B cell (primary cell): ENCODE results near the gene ASPHD2. TPM values are rescaled to one million over a fixed set of nuclear protein-coding genes. Genes with fewer than 3 reads are reported as not detected.

ENCODE experiments used
- ATAC-seq: fragments of 200-7000 bp; cut with Tn5 transposase; one replicate; pipeline ENCODE4 v1.10.0; 2021; ENCODE audit warnings: low read depth, mild to moderate bottlenecking, moderate number of reproducible peaks, moderate library complexity
- CTCF ChIA-PET: fragments of 350-600 bp; sonication (Branson Sonifier 250); formaldehyde crosslinking; loops from one replicate; lab custom pipeline; 2021; ENCODE audit warnings: antibody characterized with exemption, inconsistent platforms; lab: Charles Lee
- POLR2A ChIA-PET: fragments of 350-600 bp; sonication (Branson Sonifier 250); formaldehyde crosslinking; loops from one replicate; lab custom pipeline; 2021; ENCODE audit warnings: antibody characterized with exemption; lab: Charles Lee
- DNase-seq: peaks from one replicate; pipeline ENCODE4 v3.0.0; 2013
- H2AFZ ChIP-seq: 2 replicates; pipeline ENCODE4 v1.6.1; 2012; ENCODE audit warnings: mild to moderate bottlenecking, low read depth, low read length; ENCODE audit not compliant: insufficient read depth, poor library complexity, severe bottlenecking
- H3K27ac ChIP-seq, 2 donors: 1 replicate in 1 of 2; 2 replicates in 1 of 2; pipeline ENCODE4 v1.5.1; 2012 to 2013; ENCODE audit warnings: low read length in 2 of 2, mild to moderate bottlenecking in 2 of 2, moderate library complexity in 1 of 2
- H3K27me3 ChIP-seq, 4 experiments: fragments of 200-600 bp in 1 of 4; sonication (generic) in 1 of 4; replicated peaks in 1 of 4; 1 replicate in 2 of 4; 2 replicates in 2 of 4; pipeline versions ENCODE4 v1.6.1 to v1.7.0; 2013 to 2016; ENCODE audit warnings: low read length in 3 of 4, mild to moderate bottlenecking in 2 of 4, mixed read lengths in 1 of 4, moderate library complexity in 1 of 4; ENCODE audit not compliant: insufficient read depth in 4 of 4, control insufficient read depth in 3 of 4; ENCODE audit errors: control extremely low read depth in 1 of 4
- H3K36me3 ChIP-seq, 2 experiments: replicated peaks in 1 of 2; 1 replicate in 1 of 2; 2 replicates in 1 of 2; pipeline versions ENCODE4 v1.6.1 to v1.7.1; 2013; ENCODE audit warnings: low read length in 1 of 2; ENCODE audit not compliant: insufficient read depth in 2 of 2, control insufficient read depth in 1 of 2; ENCODE audit errors: control extremely low read depth in 1 of 2, extremely low read depth in 1 of 2
- H3K4me1 ChIP-seq, 2 donors: fragments of 200-600 bp in 1 of 2; sonication (generic) in 1 of 2; 1 replicate in 1 of 2; 2 replicates in 1 of 2; pipeline versions ENCODE4 v1.5.1 to v1.6.1; 2013 to 2017; ENCODE audit warnings: low read length in 2 of 2; ENCODE audit not compliant: control insufficient read depth in 2 of 2, insufficient read depth in 2 of 2
- H3K4me2 ChIP-seq: replicated peaks from 2 replicates; pipeline ENCODE3; 2012; ENCODE audit warnings: mild to moderate bottlenecking, low read depth, low read length; ENCODE audit not compliant: poor library complexity, severe bottlenecking
- H3K4me3 ChIP-seq, 5 experiments: fragments of 200-600 bp in 1 of 5; sonication (generic) in 1 of 5; 1 replicate in 3 of 5; 2 replicates in 2 of 5; pipeline versions ENCODE4 v1.5.1 to v1.7.0; 2011 to 2016; ENCODE audit warnings: low read length in 4 of 5, mild to moderate bottlenecking in 4 of 5, low read depth in 2 of 5, control low read depth in 1 of 5, moderate library complexity in 1 of 5; ENCODE audit not compliant: insufficient read depth in 1 of 5; ENCODE audit errors: control extremely low read depth in 1 of 5, extremely low read depth in 1 of 5
- H3K79me2 ChIP-seq: fragments of 200-600 bp; sonication (generic); one replicate; pipeline ENCODE4 v1.6.0; 2016; ENCODE audit warnings: low read length; ENCODE audit not compliant: control insufficient read depth, insufficient read depth
- H3K9ac ChIP-seq: fragments of 200-600 bp; sonication (generic); 2 replicates; pipeline ENCODE4 v1.6.1; 2017; ENCODE audit warnings: mild to moderate bottlenecking, low read length, moderate library complexity
- H3K9me3 ChIP-seq, 3 donors: one replicate each; pipeline versions ENCODE4 v1.6.1 to v1.7.1; 2013; ENCODE audit warnings: low read length in 2 of 3; ENCODE audit not compliant: control insufficient read depth in 2 of 3, insufficient read depth in 1 of 3; ENCODE audit errors: control extremely low read depth in 1 of 3
- H4K20me1 ChIP-seq: 2 replicates; pipeline ENCODE4 v1.6.0; 2012; ENCODE audit warnings: mild to moderate bottlenecking, low read length; ENCODE audit not compliant: insufficient read depth, control insufficient read depth, poor library complexity, severe bottlenecking
- H3K27ac Mint-ChIP-seq: one replicate; pipeline ENCODE4 v1.8.0; 2021; ENCODE audit warnings: mixed read lengths
- H3K27me3 Mint-ChIP-seq: one replicate; pipeline ENCODE4 v1.8.0; 2021; ENCODE audit warnings: mixed read lengths
- H3K4me1 Mint-ChIP-seq: one replicate; pipeline ENCODE4 v1.8.0; 2021; ENCODE audit warnings: mixed read lengths
- H3K4me3 Mint-ChIP-seq: one replicate; pipeline ENCODE4 v1.8.0; 2021; ENCODE audit warnings: mixed read lengths
- H3K9me3 Mint-ChIP-seq: one replicate; pipeline ENCODE4 v1.8.0; 2022; ENCODE audit warnings: mixed read lengths; ENCODE audit not compliant: insufficient read depth
- CTCF ChIP-seq: fragments of 200-600 bp; IDR thresholded peaks from one replicate; pipeline ENCODE4 v1.8.0; 2022; ENCODE audit warnings: antibody characterized with exemption, mild to moderate bottlenecking
- EZH2 ChIP-seq: IDR thresholded peaks from 2 replicates; pipeline ENCODE4 v1.6.1; 2012; ENCODE audit warnings: borderline replicate concordance, low read depth, mild to moderate bottlenecking, moderate library complexity, low read length; ENCODE audit not compliant: insufficient read depth, poor library complexity, severe bottlenecking
- WGBS: methylation state at CpG from one replicate; pipeline ENCODE4 v1.1.5; 2013; ENCODE audit warnings: missing lambda C conversion rate; ENCODE audit not compliant: insufficient coverage; 5-methylcytosine and 5-hydroxymethylcytosine counted together
- intact Hi-C: fragments of 100-400 bp; cut with micrococcal nuclease; formaldehyde crosslinking; loops from one replicate; pipeline ENCODE4 v1.10.0; 2022
- polyA plus RNA-seq: library from polyadenylated mRNA; depleted of rRNA; stranded (reverse); fragments of >200 nt; gene quantifications from 2 replicates; pipeline ENCODE4 v1.2.3, GENCODE V29; 2012
- total RNA-seq, 2 donors: library from RNA; stranded (reverse); fragments of 120-200 nt in 1 of 2; gene quantifications; 1 replicate in 1 of 2; 2 replicates in 1 of 2; pipeline versions ENCODE4 v1.2.3 to v1.2.4, GENCODE V29; 2013 to 2022

The ASPHD2 gene
- total and polyA plus RNA-seq, 2 donors (not counting 1 experiment from before 2014, with no cell fraction given) = 5.7 to 7.3 TPM

GRCh38 chr22:26432619-26433311 lies 3.7 kb downstream of the ASPHD2 start:
- peak overlapping the region; percentile 72 for H3K27ac Mint-ChIP-seq
- peaks cover 44 to 49% of the 10 kb centered on the region in 2 donors for H3K4me1 ChIP-seq
- POLR2A ChIA-PET = no interaction called here
- H2AFZ ChIP-seq = no peak overlapping the region
- DNase-seq (peak; percentile 85), ATAC-seq (peak; percentile 28)
- no peak overlapping the region for H3K4me3 ChIP-seq
- TF ChIP-seq EZH2 (no peak), CTCF (no peak)
- H3K4me2 ChIP-seq = peak overlapping the region; percentile 32
- H3K4me1 Mint-ChIP-seq = peaks cover 67% of the 10 kb centered on the region
- H3K27ac ChIP-seq = peak overlapping the region; percentile 51 to 59
- no peaks in the 10 kb centered on the region for H3K9me3 Mint-ChIP-seq
- H3K9ac ChIP-seq = no peak overlapping the region
- peaks cover 0 to 3% (median 0%) of the 10 kb centered on the region in 3 donors for H3K9me3 ChIP-seq
- H3K79me2 ChIP-seq = peaks cover 80% of the 10 kb centered on the region
- CTCF ChIA-PET = interaction anchor here (3.2 kb wide), 1 partner anchor 28 kb away, joined by 19 read pairs; no protein-coding TSS in a partner anchor
- H3K36me3 ChIP-seq = peaks cover 9 to 38% of the 10 kb centered on the region in 2 experiments
- no CpG with 5 or more reads among the region's 3 CpGs for WGBS
- peaks cover 12% of the 10 kb centered on the region for H4K20me1 ChIP-seq
- H3K4me3 Mint-ChIP-seq = peak overlapping the region; percentile 58
- H3K27me3 ChIP-seq = no peaks in the 10 kb centered on the region
- H3K27me3 Mint-ChIP-seq = no peaks in the 10 kb centered on the region
- intact Hi-C loops = loop anchor here (1.0 kb wide), 1 partner anchor 51 kb away; the partner anchor contains the start of genes HPS4 and SRRD

GRCh38 chr22:26433805-26434204 lies 4.7 kb downstream of the ASPHD2 start:
- no peaks in the 10 kb centered on the region for H3K27me3 Mint-ChIP-seq
- H3K9ac ChIP-seq = no peak overlapping the region
- DNase-seq (peak; percentile 19), ATAC-seq (no peak)
- no peak for TF ChIP-seq CTCF
- peaks cover 58% of the 10 kb centered on the region for H3K4me1 Mint-ChIP-seq
- no peak overlapping the region for H3K27ac ChIP-seq
- H3K4me1 ChIP-seq = peaks cover 36 to 41% of the 10 kb centered on the region in 2 donors
- no peak overlapping the region for H3K4me2 ChIP-seq
- intact Hi-C loops = no loop called here
- H3K9me3 ChIP-seq = peaks cover 0 to 3% (median 0%) of the 10 kb centered on the region in 3 donors
- POLR2A ChIA-PET = no interaction called here
- no peak overlapping the region for H2AFZ ChIP-seq
- H3K27me3 ChIP-seq = no peaks in the 10 kb centered on the region
- no peak overlapping the region for H3K27ac Mint-ChIP-seq
- peaks cover 12% of the 10 kb centered on the region for H4K20me1 ChIP-seq
- peaks cover 9 to 38% of the 10 kb centered on the region in 2 experiments for H3K36me3 ChIP-seq
- no peak overlapping the region for H3K4me3 ChIP-seq
- H3K4me3 Mint-ChIP-seq = no peak overlapping the region
- CTCF ChIA-PET = no interaction called here
- H3K79me2 ChIP-seq = peaks cover 87% of the 10 kb centered on the region
- H3K9me3 Mint-ChIP-seq = no peaks in the 10 kb centered on the region
- 99% methylated on average over 25 of the region's 25 CpGs for WGBS
